Hepatocyte (in vitro differentiated cells): Measurements from ENCODE around the gene GPD1L.
"Not testable (repeated sequence)": the region's sequence is repeated elsewhere in the genome, so short reads cannot be mapped to it uniquely, and the experiment has no call there.

Experiments used
- CTCF ChIP-seq: fragments of 200-600 bp; sonication (generic); IDR thresholded peaks from 2 replicates; pipeline ENCODE4 v1.5.1; 2016; ENCODE audit warnings: antibody characterized with exemption, mild to moderate bottlenecking; ENCODE audit not compliant: poor library complexity
- EZH2 ChIP-seq: fragments of 200-600 bp; sonication (generic); IDR thresholded peaks from 2 replicates; pipeline ENCODE4 v1.6.1; 2016; ENCODE audit warnings: antibody characterized with exemption, mild to moderate bottlenecking, borderline replicate concordance
- EZH2phosphoT487 ChIP-seq: fragments of 200-600 bp; sonication (generic); IDR thresholded peaks from one replicate; pipeline ENCODE4 v1.6.1; 2018; ENCODE audit warnings: antibody characterized with exemption, mild to moderate bottlenecking, low read depth, moderate library complexity; ENCODE audit not compliant: unreplicated experiment, severe bottlenecking

GRCh38 chr3:32058465-32058864 lies 48.0 kb upstream of the GPD1L start:
- not testable (repeated sequence) for TF ChIP-seq CTCF, EZH2, EZH2phosphoT487
